HTERT RPE-1 (cell line): ENCODE results near the gene HELZ2.

ENCODE experiments used
- in situ Hi-C: fragments of 300-500 bp; cut with MboI; formaldehyde crosslinking; loops from 4 replicates; pipeline ENCODE4 v1.14.3; 2020; ENCODE audit warnings: low sequenced_read_pairs

HELZ2 gene

DNA sequence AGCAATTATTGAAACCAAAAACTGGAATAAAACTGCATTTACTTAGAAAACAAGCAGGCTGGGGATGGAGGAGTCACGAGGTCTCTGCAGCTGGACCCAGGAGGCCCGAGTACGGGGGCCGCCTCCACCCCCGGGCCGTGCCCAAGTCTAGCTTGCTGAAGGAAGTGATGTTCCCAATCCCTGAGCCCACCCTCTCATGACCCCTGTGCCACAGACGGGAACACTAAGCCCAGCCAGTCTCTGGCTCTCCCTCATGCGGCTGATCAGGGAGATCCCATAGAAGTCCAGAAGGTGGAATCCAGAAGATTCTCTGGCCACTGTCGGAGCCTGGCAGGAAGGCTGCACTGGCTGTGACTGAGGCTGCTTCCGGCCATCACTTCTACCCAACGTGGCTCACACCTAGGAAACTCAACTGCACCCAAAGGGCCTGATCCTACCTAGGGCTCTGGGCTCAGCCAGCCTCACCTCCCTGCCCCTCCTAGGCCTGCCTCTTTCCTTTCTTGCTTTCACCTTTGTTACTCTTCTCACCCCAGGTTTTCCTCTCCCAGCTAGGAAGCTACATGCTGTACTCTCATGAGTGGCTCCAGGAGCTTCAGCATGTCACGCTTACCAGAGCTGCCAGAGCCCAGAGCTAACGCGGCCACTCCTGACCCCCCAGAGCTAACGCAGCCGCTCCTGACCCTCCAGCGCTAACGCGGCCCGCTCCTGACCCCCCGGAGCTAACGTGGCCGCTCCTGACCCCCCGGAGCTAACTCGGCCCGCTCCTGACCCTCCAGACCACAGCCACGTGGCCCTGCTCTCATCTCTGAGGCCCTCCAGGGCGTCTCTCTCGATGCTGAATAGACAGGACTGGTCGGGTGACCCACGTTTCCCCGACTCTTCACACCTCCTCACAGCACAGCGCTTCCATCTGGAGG, 24.7 kb upstream of the HELZ2 start:
- in situ Hi-C loops: no loop called here

DNA sequence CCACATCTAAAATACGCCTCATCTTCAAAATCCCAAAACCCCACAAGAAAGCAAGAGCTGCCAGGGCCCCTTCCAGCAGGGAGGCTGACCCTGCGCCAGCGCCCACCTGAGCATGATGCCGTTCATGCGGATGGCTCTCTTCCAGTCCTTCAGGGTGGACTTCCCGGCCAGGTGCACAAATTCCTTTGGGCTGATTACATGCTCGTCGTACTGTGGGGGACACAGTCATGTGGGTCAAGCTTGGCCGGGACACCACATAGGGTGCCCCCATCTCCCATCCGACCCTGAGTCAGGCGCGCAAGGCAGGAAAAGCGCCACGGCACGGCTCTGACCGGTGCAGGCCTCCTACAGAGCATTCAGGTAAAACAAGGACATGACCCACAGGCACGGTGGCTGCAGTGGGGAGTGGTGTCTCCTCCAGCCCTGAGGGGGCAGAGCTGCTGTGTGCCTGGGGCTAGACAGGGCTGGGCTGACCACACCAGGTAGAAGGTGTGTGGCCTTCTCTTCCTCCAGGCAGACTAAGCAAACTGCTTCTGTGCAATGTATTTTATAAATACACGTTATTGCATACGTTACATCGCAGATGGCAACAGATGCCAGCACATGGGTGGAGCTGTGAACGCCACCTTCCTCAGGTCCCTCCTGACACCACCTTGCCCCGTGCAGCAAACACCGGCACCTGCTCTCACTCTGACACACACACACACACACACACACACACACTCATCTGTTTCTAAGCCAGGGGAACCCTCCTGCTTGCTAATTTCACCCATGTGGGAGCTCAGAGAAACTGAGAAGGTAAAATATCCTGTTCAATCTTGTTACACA, 23.8 kb upstream of the HELZ2 start:
- in situ Hi-C loops: no loop called here

DNA sequence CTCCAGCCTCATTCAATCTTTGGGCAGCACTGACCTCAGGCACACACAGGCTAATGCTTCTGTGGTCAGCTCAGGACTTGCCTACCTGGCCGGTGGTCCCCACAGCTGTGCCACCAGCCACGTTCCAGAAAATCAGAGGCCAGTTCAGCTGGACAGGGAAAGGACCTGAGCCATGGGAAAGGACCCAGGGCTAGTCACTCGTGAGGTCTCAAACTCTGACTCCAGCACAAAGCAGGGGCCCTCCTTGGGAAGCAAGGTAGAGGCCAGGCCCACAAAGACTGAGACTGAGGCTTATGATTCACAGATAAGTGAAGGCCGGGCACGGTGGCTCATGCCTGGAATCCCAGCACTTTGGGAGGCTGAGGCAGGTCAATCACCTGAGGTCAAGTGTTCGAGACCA, 22.4 kb upstream of the HELZ2 start:
- in situ Hi-C loops: no loop called here

DNA sequence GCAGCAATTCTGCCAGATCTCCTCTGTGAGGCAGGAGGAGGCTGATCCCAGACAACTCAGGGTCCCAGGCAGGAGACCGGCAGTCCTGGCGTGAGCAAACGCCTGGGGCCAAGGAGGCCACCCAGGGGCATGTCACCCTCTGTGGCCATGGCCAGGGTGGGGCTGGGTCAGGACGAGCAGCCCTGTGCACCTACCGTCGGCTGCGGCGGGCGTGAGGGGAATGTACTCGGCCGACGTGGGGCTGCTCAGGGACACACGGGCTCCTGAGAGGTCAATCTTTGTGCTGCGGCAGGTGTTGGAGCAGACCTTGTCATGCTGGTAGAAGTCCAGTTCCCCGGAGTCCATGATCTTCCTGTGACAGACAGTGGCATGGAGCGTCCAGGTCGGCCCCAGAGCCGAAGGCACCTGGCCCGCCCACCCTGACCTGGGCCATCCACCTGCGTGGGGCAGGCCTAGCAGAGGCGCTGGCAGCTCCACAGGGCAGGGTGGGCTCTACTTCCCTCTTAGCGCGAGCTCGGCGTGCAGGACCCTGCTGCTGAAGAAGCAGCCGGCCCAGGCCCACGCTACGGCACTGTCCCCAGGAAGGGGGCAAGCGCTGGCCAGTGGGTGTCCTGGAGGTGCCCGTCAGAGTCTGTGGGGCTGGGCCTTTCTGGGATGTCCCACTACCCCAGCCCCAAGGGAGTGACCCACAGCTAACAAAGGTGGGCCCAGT, 21.5 kb upstream of the HELZ2 start:
- in situ Hi-C loops: no loop called here

DNA sequence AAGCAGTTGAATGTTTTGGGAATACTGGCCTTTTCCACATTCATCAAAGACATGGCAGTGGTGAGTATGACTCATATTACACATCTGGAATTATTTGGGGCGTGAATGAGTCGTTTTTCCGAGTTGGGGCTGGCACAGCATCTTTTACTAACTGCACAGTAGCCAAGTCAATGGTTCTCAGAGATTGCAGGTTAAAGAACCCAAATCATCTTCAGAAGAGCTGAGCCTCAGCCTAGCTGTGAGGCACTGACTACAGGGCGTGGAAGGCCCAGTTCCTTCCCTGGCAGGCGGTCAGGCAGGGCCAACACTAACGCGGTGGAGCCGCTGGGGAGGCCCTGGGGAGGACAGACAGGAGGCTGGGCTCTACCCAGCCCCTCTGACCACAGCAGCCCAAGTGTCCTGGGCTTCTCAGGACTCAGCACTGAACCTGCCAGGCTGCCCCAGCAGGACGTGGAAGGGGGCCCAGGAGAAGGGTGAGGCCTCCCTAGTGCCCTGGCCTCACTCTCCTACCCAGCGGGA, 20.1 kb upstream of the HELZ2 start:
- in situ Hi-C loops: no loop called here

DNA sequence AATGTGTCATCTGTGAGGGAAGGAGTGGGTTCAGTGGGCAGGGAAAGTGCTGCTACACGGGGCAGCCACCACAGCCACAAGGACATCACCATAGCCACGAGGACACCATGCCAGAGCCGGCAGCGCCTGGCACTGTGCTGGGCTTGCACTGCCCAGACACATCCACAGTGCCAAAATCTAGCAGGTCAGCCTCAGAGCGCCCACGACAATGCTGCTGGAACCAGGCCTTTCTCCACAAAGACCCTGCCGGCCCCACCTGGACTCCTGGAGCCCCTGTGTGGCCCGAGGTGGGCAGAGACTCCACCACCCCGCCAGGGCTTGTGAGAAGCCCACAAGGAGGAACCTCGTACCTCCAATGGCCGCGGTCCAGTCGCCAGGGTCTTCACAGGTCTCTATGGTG, 18.6 kb upstream of the HELZ2 start:
- in situ Hi-C loops: no loop called here

DNA sequence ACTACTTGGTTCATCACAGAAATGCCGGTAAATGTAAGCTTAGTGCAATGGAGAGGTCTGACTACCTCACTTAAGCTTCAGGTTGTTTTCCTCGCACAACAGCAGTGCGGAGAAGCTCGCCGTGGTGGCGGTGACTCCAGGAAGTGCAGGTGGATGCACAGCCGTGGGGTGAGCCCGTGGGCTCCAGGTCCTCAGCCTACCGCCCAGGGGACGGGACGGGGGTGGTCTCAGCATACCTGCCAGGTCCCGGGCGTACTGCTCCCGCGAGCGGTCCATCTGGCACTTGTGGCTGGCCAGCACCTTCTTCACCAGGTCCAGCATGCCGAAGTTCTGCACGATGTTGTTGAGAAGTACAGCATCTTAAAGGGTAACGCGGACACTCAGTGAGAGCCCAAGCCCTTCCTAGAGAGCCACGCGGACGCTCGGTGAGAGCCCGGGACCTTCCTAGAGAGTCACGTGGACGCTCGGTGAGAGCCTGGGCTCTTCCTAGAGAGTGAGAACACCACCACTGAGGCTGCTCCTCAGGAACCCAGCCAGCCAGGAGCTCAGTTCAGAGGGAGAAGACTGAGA, 17.8 kb upstream of the HELZ2 start:
- in situ Hi-C loops: no loop called here

DNA sequence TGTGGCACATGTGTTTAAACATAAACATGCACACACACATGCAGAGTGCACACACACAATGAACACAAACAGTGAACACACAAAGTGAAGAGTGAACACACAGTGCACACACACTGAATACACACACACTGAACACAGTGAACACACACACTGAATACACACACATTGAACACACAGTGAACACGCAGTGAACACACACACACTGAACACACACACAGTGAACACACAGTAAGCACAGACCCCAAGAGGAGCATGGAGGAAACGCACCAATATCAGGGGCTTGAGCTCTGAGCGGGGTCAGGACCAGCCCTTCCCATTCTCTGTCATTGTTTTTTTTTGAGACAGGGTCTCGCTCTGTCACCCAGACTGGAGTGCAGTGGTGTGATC, 17.1 kb upstream of the HELZ2 start:
- in situ Hi-C loops: no loop called here

DNA sequence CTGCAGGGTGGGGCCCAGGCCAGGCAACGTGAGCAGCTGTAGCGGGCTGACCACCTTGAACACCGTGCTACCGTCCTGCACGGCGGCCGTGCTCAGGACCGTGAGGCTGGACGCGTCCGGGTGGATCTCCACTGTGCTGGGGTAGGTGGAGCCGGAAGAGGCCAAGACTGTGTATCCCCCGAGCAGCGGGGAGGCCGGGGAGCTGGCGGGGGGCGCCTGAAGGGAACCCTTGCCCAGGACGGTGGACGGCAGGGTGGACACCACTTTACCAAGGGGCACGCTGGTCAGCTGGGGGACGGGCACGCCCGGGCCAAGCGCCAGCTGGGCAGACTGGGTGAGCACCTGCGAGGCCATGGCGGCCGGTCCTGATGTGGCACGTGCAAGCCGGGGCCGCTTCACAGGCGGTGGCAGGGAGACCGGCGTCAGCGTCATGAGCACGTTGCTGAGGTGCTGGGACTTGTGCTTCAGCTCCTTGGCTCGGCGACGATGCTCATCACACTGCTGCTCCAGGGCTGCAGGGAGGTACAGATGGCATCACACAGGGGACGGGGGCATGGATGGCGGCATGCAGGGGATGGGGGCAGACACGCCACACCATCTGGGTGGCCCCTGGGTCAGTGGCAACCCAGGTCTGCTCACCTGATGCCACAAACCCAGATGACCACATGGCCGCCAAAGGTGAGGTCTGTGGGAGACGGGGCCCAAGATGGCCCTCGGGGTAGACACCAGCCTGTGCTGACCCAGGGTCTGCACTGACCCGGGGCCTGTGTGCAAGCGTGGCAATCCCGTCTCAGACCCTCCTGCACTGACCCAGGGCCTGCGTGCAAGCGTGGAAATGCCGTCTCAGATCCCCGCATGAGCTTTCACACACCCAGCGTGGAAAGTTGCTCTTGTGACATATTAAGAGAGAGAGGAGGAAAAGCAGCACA, 16.4 kb upstream of the HELZ2 start:
- in situ Hi-C loops: no loop called here

DNA sequence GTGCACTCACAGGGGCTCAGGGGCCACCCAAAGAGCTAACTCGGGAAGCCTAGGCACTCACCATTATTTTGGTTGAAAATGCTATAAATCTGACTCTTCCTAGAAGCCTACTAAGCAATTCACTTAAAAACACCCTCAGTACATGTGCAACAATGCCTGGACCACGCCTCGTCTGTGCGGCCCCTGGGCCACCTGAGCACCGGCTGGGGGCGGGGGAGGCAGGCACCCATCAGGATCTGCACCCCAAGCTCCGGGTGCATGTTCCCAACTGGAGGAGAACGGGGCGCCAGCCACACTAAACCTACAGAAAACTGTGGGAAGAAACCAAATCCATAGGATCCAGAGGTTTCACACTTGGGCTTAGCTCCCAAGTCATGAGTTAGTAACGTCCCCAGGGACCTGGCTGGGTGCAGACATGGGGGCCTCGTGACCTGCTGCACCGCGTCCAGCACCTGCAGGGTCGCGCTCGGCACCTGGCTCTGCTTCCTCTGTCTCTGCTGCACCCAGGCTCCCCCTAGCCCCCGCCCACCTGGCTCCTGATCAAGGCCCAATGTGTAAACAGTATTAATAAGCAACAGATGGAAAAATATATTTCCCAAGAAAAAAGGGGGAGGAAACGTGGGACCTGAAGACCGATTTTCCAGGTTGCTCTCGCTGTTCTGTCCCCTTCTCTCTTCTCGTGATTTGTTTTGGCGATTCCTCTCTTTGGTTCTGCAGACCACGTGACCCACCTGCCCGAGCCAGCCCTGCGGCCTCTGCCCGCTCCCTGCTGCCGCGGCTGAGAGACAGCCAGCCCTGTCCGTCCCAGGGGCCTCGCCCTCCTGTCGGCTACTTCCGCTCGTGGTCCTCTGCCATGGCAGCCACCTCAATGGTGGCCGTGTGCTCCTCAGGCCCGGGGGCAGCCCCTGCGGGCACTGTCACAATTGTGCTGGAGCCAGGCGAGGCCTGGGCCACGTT, 15.5 kb upstream of the HELZ2 start:
- in situ Hi-C loops: no loop called here

DNA sequence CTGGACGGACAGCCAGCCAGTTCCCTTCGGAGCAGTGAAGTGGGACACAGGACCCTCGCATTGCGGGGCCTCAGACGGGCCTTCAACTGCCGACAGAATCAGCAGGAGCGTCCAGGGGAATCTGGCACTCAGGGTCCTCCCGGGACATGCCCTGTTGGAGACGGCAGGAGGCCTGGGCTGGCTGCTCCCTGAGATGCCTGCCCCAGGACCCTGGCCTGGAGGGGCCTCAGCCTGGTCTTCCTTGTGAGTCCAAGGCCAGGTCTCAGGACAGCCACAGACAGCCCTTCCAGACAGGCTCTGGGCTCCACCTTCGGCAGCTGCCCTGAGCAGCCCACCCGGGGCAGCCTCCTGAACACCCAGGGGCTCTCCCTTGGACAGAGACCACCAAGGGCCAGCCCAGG, 14.6 kb upstream of the HELZ2 start:
- in situ Hi-C loops: no loop called here

DNA sequence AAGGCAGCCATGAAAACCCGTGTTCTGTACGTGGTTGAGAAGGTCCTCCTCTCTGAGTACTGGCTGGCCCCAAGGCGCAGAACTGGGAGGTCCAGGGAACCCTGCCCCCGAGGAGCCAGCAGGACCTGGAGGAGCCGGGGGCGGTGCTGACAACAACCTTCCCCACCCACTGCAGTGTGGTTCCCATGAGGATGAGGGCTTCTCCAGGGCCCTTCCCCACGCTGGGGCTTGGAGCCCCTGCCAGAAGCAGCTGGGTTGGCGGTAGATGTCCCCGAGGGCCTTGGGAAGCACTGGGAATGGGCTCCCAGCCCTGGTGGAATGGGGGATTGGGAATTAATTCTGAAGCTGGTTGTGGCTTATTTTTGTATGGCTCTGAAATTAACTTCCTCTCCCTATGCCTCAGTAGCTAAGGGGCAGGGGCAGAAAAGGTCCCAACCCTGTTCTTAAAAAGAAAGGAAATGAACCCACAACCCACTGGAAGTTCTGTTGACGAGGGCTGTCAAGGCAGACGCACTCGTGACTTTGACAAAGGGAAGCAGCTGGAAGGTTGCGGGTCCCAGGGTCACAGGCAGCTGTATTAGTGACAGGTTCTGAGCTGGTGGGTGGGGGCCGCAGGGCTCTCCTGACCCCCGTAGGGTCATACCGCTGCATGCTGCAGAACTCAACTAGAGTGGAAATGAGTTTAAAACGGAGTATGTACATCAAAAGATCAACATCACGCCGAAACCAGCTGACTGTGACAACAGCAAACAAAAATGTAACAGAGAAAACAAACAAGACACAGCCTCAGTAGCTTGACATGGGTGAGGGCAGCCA, 13.9 kb upstream of the HELZ2 start:
- in situ Hi-C loops: no loop called here

DNA sequence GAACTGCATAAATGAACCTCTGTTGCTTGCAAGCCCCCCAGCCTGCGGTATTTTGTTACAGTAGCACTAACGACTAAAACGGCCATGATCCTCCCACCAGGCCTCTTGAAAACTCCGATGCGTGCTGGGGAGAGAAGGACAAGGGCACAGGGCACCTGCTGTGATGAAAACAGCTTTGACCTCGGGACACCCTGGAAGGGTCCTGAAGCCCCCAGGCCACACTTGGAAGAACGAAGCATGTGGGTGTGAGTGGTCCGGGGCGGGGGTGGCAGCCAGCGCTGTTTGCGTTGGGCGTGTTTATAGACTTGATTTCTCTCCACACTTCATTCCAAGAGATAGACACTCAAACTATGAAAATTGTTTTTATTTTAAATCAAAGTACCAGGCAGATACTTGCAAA, 13.2 kb upstream of the HELZ2 start:
- in situ Hi-C loops: no loop called here

DNA sequence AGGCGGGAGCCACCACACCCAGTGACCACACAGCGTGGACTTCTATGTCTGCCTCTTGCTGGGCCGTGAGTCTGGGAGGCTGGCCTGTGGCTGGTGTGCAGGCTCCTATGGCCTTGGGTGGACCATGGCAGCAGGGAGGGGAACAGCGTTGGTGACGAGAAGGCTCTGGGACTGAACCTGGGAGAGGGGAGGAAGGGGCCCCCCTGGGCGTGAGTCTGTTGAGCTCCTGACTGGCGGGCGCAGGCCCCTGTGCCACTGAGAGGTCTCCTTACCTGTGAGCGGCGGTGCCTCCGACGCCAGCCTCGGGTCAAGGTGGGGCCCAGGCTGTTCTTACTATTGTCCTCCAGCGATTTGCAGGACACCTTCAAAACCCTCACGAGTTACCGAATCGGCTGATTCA, 12.8 kb upstream of the HELZ2 start:
- in situ Hi-C loops: no loop called here

DNA sequence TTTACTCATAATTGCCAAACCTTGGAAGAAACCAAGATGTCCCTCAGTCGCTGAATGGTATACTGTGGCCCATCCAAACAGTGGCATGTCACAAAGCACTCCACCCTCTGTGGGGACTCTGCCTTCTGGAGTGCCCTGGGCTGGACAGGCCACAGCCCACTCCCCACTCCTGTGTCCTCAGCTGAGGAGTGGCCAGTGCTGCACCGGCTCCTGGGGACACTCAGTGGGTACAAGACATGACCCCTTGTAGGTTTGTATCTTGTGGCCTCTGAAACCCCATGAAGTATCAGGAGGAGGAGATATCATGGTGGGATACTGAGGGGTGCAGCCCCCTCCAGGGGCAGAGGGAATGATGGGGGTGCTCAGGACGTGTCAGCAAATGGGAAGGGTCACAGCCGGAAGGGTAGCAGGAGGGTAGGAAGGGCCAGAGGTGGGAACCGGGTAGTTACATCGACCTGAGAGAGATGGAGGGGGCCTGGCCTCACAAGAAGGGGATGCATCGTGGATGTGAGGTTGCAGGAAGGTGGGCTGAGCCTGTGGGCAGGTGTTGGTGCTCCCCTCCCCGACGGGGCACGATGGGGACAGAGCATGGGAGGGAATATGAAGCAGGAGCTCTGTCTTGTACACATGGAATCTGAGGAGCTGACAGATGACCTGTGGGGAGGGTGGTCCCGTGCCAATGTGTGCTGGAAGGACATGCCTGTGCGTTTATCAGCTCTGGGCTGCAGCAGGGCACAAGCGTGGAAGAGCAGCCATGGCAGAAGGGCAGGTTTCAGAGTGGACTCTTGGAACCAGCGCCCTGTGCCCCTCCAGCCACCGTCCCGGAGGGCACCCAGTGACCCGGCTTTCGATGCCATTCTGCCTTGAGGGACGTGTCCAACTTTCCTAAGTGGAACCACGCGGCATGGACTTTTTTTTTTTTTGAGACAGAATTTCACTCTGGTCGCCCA, 11.9 kb upstream of the HELZ2 start:
- in situ Hi-C loops: no loop called here

DNA sequence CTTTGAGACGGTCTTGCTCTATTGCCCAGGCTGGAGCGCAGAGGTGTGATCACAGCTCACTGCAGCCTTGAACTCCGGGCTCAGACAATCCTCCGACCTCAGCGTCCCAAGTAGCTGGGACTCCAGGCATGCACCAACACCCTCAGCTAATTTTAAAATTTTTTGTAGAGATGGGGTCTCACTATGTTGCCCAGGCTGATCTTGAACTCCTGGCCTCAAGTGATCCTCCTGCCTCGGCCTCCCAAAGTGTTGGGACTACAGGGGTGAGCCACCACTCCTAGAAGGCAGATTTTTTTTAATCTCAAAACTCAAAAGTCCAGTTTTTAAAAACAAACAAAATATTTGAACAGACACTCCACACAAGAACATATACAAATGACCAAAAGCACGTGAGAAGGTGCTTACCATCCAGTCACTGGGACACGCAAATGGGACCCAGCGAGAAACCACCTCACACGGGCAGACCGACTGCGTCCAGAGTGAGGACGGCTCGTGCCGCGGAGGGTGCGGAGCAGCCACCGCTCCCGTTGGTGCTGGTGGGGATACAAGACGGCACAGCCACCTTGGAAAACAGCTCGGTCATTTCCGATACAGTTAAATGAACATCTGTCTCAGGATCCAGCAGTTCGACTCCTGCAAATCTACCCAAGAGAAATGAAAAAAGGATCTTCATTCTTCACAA, 8.5 kb upstream of the HELZ2 start:
- in situ Hi-C loops: no loop called here
